ENCODE results near the gene PSMC3IP. TPM values are rescaled to one million over a fixed set of nuclear protein-coding genes. Genes with fewer than 3 reads are reported as not detected.

PSMC3IP gene
- polyA plus RNA-seq, 1 donor from 2014 or later, result 22.5 TPM

GRCh38 chr17:42608305-42609181 lies 31.0 kb upstream of the PSMC3IP start:
- H3K4me3 ChIP-seq (ENCODE audit: low read length), result peak overlapping the region; percentile 78
- H3K9me2 ChIP-seq (ENCODE audit: insufficient read depth, low read length), result no peaks in the 10 kb centered on the region
- TF ChIP-seq RAD21 (conservative IDR thresholded peaks at IDR 0.05) (peak; percentile 44), EZH2 (IDR thresholded peaks at IDR 0.05; ENCODE audit: borderline replicate concordance, insufficient read depth, low read length, poor library complexity, severe bottlenecking) (no peak)
- H3K27me3 ChIP-seq (ENCODE audit: insufficient read depth, low read depth, low read length), result no peaks in the 10 kb centered on the region
- no peaks in the 10 kb centered on the region for H3K9me3 ChIP-seq (ENCODE audit: low read length)
- H3K27ac ChIP-seq (ENCODE audit: low read length), result peak overlapping the region; percentile 90
- no peaks in the 10 kb centered on the region for H4K20me1 ChIP-seq (ENCODE audit: insufficient read depth)
- no peaks in the 10 kb centered on the region for H3F3A ChIP-seq (ENCODE audit: insufficient read depth, low read length, poor library complexity, severe bottlenecking)
- H3K9ac ChIP-seq (ENCODE audit: low read length), result peak overlapping the region; percentile 95
- peaks cover 44% of the 10 kb centered on the region for H3K79me2 ChIP-seq (replicated peaks; ENCODE audit: insufficient read depth, low read length)
- peak overlapping the region; percentile 58 for H2AFZ ChIP-seq (ENCODE audit: low read depth, low read length)
- H3K4me2 ChIP-seq (ENCODE audit: low read length), result peak overlapping the region; percentile 98
- no peaks in the 10 kb centered on the region for H3K36me3 ChIP-seq (ENCODE audit: insufficient read depth, low read length)

GRCh38 chr17:42607769-42608168 lies 30.2 kb upstream of the PSMC3IP start:
- peak overlapping the region; percentile 90 for H3K27ac ChIP-seq (ENCODE audit: low read length)
- TF ChIP-seq CTCF (IDR thresholded peaks at IDR 0.05; ENCODE audit: poor library complexity, severe bottlenecking) (no peak), RAD21 (conservative IDR thresholded peaks at IDR 0.05) (no peak), TAF1 (IDR thresholded peaks at IDR 0.05; ENCODE audit: low read depth) (no peak), REST (IDR thresholded peaks at IDR 0.05; ENCODE audit: borderline replicate concordance) (no peak), EP300 (conservative IDR thresholded peaks at IDR 0.05; ENCODE audit: poor library complexity, severe bottlenecking) (no peak), SMC3 (conservative IDR thresholded peaks at IDR 0.05; ENCODE audit: poor library complexity) (no peak), MXI1 (conservative IDR thresholded peaks at IDR 0.05; ENCODE audit: poor library complexity, severe bottlenecking) (no peak), EZH2 (IDR thresholded peaks at IDR 0.05; ENCODE audit: borderline replicate concordance, insufficient read depth, low read length, poor library complexity, severe bottlenecking) (no peak), POLR2AphosphoS5 (IDR thresholded peaks at IDR 0.05) (no peak)
- H3K36me3 ChIP-seq (ENCODE audit: insufficient read depth, low read length), result no peaks in the 10 kb centered on the region
- peak overlapping the region; percentile 98 for H3K4me2 ChIP-seq (ENCODE audit: low read length)
- H2AFZ ChIP-seq (ENCODE audit: low read depth, low read length), result no peak overlapping the region
- no peaks in the 10 kb centered on the region for H4K20me1 ChIP-seq (ENCODE audit: insufficient read depth)
- peak overlapping the region; percentile 78 for H3K4me3 ChIP-seq (ENCODE audit: low read length)
- H3K27me3 ChIP-seq (ENCODE audit: insufficient read depth, low read depth, low read length), result no peaks in the 10 kb centered on the region
- H3K9ac ChIP-seq (ENCODE audit: low read length), result peak overlapping the region; percentile 95
- no peaks in the 10 kb centered on the region for H3K9me3 ChIP-seq (ENCODE audit: low read length)
- H3K9me2 ChIP-seq (ENCODE audit: insufficient read depth, low read length), result no peaks in the 10 kb centered on the region
- peaks cover 49% of the 10 kb centered on the region for H3K79me2 ChIP-seq (replicated peaks; ENCODE audit: insufficient read depth, low read length)
- no peaks in the 10 kb centered on the region for H3F3A ChIP-seq (ENCODE audit: insufficient read depth, low read length, poor library complexity, severe bottlenecking)
